ENCODE data around the gene PSORS1C2. TPM values are rescaled to one million over a fixed set of nuclear protein-coding genes. Genes with fewer than 3 reads are reported as not detected.

The PSORS1C2 gene
- total RNA-seq, 1 experiment from 2014 or later, result 0.33 TPM

DNA sequence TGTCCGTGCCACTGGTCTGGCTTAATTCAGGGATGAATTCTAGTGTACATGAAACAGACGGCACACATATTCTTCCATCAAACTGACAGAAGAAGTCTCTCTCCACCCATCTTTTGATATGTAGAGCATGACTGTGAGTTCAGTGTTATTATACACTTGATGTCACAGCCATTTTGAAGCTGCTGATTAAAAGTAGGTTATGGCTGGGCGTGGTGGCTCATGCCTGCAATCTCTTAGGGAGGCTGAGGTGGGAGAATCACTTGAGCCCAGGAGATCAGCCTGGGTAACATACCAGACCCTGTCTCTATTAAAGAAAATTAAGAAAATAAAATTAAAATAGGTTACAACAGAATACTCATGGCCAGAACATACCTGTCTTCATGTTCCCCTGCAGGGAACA, 47.2 kb downstream of the PSORS1C2 start:
- Mint-ChIP-seq H3K27ac (no peak overlapping the region), H3K4me3 (no peak overlapping the region), H3K4me1 (peaks cover 24 to 31% of the 10 kb centered on the region in 2 experiments), H3K36me3 (ENCODE audit: insufficient read depth in 1 of 3, low read depth in 3 of 3) (no peaks in the 10 kb centered on the region), H3K27me3 (ENCODE audit: low read depth) (no peaks in the 10 kb centered on the region; the same call in 1 of the 2 replicates), H3K9me3 (no peaks in the 10 kb centered on the region)
- Histone ChIP-seq H3K18ac (ENCODE audit: insufficient read length, low read depth, low read length) (no peak overlapping the region), H3K9me3 (ENCODE audit: control insufficient read depth, low read depth, low read length) (no peaks in the 10 kb centered on the region), H3K56ac (ENCODE audit: insufficient read length, low read depth, low read length) (no peak overlapping the region), H3K27ac (ENCODE audit: insufficient read length, low read depth, low read length) (no peak overlapping the region), H2BK120ac (ENCODE audit: low read depth, low read length, poor library complexity, severe bottlenecking) (no peak overlapping the region), H2BK5ac (ENCODE audit: insufficient read length, low read length) (no peak overlapping the region), H2AK5ac (ENCODE audit: insufficient read length, low read length) (no peak overlapping the region), H3K14ac (ENCODE audit: insufficient read depth, low read length) (no peak overlapping the region), H3K4ac (ENCODE audit: low read depth, low read length) (no peak overlapping the region), H2BK12ac (ENCODE audit: insufficient read length, low read depth, low read length) (no peak overlapping the region), H4K20me1 (ENCODE audit: control insufficient read depth, insufficient read depth, insufficient read length) (no peaks in the 10 kb centered on the region), H4K5ac (ENCODE audit: insufficient read length, low read depth, low read length) (no peak overlapping the region), H2BK20ac (ENCODE audit: low read depth, low read length, poor library complexity, severe bottlenecking) (no peak overlapping the region), H3T11ph (ENCODE audit: low read length) (no peak overlapping the region), H3K79me1 (ENCODE audit: insufficient read depth, low read depth, low read length, poor library complexity, severe bottlenecking) (no peaks in the 10 kb centered on the region), H3K4me1 (ENCODE audit: insufficient read depth, low read length) (peaks cover 2% of the 10 kb centered on the region; the same call in 1 of the 2 replicates), H3K4me2 (ENCODE audit: insufficient read depth, insufficient read length, low read length) (no peak overlapping the region), H3K9ac (ENCODE audit: extremely low read depth, insufficient read length, low read length) (no peak overlapping the region), H3K79me2 (ENCODE audit: insufficient read depth, low read length) (no peaks in the 10 kb centered on the region), H4K8ac (replicated peaks; ENCODE audit: insufficient read length, low read depth, low read length) (no peak overlapping the region), H3K23ac (ENCODE audit: insufficient read length, low read depth, low read length) (no peak overlapping the region), H3K23me2 (ENCODE audit: insufficient read length, low read depth, low read length, poor library complexity, severe bottlenecking) (no peaks in the 10 kb centered on the region), H2AFZ (ENCODE audit: low read length) (no peak overlapping the region), H3K27me3 (ENCODE audit: insufficient read depth, low read length) (no peaks in the 10 kb centered on the region), H2BK15ac (ENCODE audit: low read depth, low read length) (no peak overlapping the region), H4K91ac (ENCODE audit: insufficient read length, low read depth, low read length) (no peak overlapping the region)
- DNase-seq, result no peak
- TF ChIP-seq, protein P1, sequence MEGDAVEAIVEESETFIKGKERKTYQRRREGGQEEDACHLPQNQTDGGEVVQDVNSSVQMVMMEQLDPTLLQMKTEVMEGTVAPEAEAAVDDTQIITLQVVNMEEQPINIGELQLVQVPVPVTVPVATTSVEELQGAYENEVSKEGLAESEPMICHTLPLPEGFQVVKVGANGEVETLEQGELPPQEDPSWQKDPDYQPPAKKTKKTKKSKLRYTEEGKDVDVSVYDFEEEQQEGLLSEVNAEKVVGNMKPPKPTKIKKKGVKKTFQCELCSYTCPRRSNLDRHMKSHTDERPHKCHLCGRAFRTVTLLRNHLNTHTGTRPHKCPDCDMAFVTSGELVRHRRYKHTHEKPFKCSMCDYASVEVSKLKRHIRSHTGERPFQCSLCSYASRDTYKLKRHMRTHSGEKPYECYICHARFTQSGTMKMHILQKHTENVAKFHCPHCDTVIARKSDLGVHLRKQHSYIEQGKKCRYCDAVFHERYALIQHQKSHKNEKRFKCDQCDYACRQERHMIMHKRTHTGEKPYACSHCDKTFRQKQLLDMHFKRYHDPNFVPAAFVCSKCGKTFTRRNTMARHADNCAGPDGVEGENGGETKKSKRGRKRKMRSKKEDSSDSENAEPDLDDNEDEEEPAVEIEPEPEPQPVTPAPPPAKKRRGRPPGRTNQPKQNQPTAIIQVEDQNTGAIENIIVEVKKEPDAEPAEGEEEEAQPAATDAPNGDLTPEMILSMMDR (conservative IDR thresholded peaks at IDR 0.05), result no peak
- WGBS (ENCODE audit: extremely low coverage, insufficient read length, low lambda C conversion rate), result no CpG with 5 or more reads among the region's 3 CpGs
